IPS DF 19.7 (cell line): ENCODE data around the gene TXN.
"Not testable (repeated sequence)": the region's sequence is repeated elsewhere in the genome, so short reads cannot be mapped to it uniquely, and the experiment has no call there.

Experiments
- DNase-seq: peaks from one replicate; pipeline ENCODE4 v3.0.0-alpha.2; 2013; ENCODE audit warnings: low read depth, low spot score

The TXN gene

GRCh38 chr9:110257097-110257841, 962 bp upstream of the TXN start:
- no peak for DNase-seq

GRCh38 chr9:110255463-110256379, 586 bp downstream of the TXN start:
- no peak for DNase-seq

GRCh38 chr9:110255034-110255462, 1.3 kb downstream of the TXN start:
- DNase-seq: no peak

GRCh38 chr9:110254500-110254899, 1.8 kb downstream of the TXN start:
- DNase-seq: no peak

GRCh38 chr9:110252509-110253139, 3.7 kb downstream of the TXN start:
- no peak for DNase-seq

- not testable (repeated sequence) for DNase-seq
These were observed 4.5 kb downstream of the TXN start for GRCh38 chr9:110251770-110252169.

- no peak for DNase-seq
These were observed 5.1 kb downstream of the TXN start for GRCh38 chr9:110251212-110251611.

GRCh38 chr9:110249603-110250002, 6.7 kb downstream of the TXN start:
- DNase-seq: no peak

GRCh38 chr9:110248361-110248760, 7.9 kb downstream of the TXN start:
- no peak for DNase-seq

- DNase-seq: no peak
These were observed 10.1 kb downstream of the TXN start for GRCh38 chr9:110246214-110246613.

GRCh38 chr9:110244616-110245015, 11.7 kb downstream of the TXN start:
- DNase-seq: no peak

- no peak for DNase-seq
These were observed 14.4 kb downstream of the TXN start for GRCh38 chr9:110241858-110242321.

- no peak for DNase-seq
These were observed 14.9 kb downstream of the TXN start for GRCh38 chr9:110241260-110241857.

GRCh38 chr9:110240198-110240597, 16.1 kb downstream of the TXN start:
- DNase-seq: no peak

GRCh38 chr9:110228321-110228720, 28.0 kb downstream of the TXN start:
- no peak for DNase-seq

- DNase-seq: peak; percentile 12
These were observed 31.7 kb downstream of the TXN start for GRCh38 chr9:110224583-110224982.

GRCh38 chr9:110220809-110221208, 35.5 kb downstream of the TXN start:
- DNase-seq: no peak

GRCh38 chr9:110217656-110218099, 38.6 kb downstream of the TXN start:
- DNase-seq: no peak

- no peak for DNase-seq
These were observed 41.5 kb downstream of the TXN start for GRCh38 chr9:110214586-110215355.

- DNase-seq: no peak
These were observed 42.2 kb downstream of the TXN start for GRCh38 chr9:110214090-110214489.
